8988T (cell line): Measurements from ENCODE around the gene PPCDC.

Source experiments
- DNase-seq: peaks from one replicate; pipeline ENCODE4 v3.0.0; 2011

Gene PPCDC, protein sequence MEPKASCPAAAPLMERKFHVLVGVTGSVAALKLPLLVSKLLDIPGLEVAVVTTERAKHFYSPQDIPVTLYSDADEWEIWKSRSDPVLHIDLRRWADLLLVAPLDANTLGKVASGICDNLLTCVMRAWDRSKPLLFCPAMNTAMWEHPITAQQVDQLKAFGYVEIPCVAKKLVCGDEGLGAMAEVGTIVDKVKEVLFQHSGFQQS

DNA sequence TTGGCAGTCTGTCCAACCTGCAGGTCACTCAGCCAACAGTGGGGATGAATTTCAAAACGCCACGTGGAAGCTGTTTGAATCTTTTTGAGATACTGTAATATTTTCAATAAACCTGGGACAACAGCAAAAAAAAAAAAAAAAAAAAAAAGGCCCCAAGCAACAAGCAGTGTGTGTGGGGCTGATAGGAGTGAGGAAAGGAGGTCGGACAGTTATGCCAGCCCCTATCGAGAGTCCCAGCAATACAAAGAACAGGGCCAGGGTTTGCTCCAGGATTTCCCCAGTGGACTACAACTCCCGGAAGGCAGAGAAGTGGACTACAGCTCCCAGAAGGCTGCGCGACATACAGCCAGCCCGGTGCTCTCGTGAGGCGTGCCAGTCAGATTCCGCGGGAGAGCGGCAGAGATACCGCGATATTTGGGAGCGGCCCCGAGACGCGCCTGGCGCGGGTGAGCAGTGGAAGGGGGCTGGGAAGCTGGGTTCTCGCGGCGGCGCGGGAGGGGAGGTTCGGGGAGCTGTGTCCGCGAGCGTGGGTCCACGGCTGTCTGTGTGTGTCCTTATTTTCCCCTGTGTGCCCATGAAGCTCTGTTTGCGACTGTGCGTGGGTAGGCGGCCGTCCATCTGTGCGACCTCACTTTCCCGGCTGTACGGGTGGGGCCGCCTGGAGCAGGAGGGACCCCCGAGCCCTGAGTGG lies at the start of gene PPCDC:
TSS of gene PPCDC (plus strand) at position 410 of the 691 bp plus-strand sequence. CDS start 4,729 bp downstream, outside the sequence.
- peak; percentile 96 for DNase-seq

DNA sequence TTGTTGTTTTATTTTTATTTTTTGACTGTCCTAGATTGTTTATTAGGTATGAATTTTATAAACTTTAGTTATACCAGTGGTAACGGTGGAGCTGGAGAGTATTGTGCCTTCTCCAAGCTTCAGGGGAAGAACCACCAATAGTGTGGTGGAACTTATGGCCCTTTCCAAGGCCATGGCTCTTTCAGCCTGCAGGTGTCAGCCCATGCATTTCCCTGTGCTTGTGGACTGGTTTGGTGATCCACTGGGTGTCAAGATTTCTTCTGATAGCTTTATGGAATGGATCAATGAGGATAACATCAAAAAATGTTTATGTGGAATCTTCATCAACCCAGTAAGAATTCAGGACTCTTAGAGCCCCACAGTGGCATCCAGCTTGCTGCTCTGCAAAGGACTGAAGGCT lies 47.2 kb upstream of the PPCDC start:
- no peak for DNase-seq

DNA sequence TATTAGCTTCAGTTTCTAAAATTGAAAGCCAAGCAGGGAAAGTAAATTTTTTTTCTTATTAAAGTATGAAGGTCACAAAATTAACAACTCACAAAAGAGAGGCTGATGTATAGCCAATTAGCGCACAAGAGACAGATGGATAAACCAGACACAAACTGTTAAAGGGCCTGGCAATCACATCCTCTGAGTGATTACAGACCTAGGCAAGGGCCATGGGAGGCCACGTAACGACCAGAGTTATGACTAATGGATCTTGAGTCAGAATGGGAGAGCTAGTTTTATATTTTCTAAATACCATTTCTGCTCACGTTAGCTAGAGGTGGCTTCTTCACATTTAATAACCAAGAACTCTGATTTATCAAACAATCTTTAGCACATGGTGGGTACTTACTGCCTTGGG lies 45.8 kb upstream of the PPCDC start:
- DNase-seq, result no peak

DNA sequence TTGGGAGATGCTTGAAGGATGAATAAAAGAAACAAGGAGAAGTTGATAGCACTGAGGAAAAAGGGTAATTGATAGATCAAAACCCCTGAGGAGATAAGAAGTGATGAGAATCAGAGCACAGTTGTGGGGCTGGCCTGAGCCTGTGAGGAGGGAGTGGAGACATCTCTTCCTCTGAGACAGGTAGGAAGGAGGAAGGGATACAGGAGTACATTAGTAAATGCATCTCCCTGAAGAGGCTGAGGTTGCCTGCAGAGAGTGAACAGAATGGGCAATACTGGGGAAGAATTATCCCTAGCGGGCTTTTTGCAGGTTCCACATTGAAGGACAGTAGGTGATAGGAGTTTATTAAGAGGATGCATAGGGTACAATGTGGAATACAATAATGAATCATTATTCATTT lies 45.3 kb upstream of the PPCDC start:
- DNase-seq, result no peak

DNA sequence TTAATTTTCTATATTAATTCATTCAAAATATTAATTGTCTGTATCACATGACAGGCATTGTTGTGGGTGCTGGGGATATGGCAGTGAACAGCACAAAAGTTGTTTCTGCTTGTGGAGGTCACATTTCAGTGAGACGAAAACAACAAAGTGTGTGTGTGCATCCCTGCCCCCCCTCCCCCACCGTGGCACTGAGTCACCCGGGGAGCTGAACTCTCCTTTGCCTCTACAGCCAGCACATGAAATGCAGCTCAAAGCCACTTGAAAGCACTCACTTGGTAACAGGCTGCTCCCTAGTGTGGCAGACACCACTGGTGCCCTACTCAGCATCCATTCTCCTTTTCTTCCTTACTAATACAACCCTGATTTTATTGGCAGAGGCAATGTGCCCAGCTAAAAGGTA lies 44.9 kb upstream of the PPCDC start:
- DNase-seq, result no peak

DNA sequence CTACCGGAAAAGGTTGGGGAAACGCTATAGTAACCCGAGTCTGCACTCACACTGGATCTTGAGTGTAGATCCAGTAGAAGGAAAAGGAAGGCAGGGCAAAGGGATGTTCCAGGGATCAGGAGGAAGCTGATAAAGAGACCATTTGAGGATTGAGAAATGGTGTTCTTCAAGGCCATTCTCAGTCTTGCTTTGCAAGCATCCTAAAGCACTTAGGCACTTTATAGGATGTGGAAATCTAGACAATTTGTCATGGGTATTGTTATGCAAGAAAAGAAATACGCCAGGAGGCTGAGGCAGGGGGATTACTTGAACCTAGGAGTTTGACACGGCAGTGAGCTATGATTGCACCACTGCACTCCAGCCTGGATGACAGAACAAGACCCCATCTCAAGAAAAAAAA lies 41.2 kb upstream of the PPCDC start:
- no peak for DNase-seq

DNA sequence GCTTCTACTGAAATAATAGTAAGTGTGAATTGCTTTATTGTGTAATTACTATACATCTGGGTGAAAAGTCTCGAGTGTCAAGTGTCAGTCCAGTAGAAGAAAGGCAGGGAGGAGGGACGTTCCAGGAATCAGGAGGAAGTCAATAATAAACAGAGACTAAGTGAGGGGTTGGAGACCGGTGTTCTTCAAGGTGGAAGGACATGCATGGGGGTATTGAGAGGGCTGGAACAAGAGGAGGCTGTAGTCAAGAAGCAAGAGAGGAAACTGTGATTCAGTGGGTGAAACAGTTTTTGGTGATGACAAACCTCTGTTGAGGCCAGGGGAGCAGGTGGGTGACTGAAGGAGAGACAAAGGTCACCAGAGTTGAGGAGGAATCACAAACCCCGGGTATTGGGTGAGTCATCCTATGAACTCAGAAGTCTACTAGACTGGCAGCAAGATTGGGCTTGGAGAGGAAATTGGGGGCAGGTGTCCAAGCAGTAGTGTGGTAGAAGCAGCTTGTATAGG lies 39.6 kb upstream of the PPCDC start:
- no peak for DNase-seq

DNA sequence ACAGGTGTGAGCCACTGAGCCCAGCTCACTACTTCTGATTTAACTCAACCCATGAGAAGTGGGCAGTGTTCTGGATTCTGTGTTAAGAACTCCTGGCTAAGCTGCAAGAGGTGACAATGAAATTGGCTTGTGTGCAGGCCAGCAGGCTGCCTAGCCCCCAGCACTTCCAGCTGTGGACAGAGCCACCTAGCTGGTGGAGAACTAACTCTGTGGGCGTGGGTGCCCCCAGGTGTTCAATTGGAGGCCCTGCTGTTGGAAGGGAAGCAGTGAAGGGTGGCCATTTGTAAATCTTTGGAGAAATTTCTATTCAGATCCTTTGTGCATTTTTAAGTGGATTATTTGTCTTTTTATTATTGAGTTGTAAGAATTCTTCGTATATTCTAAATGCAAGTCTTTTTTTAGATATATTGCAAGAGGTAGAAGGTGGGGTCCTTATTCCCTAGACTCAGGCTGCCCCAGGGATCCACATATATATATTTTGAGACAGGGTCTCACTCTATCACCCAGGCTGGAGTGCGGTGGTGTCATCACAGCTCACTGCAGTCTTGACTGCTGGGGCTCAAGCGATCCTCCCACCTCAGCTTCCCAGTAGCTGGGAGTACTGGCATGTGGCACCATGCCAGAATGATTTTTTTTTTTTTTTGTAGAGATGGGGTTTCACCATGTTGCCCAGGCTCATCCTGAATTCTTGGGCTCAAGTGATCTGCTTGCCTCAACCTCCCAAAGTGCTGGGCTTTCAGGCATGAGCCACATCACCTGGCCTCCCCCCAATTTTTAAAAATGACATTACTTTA lies 35.2 kb upstream of the PPCDC start:
- peak; percentile 42 for DNase-seq

DNA sequence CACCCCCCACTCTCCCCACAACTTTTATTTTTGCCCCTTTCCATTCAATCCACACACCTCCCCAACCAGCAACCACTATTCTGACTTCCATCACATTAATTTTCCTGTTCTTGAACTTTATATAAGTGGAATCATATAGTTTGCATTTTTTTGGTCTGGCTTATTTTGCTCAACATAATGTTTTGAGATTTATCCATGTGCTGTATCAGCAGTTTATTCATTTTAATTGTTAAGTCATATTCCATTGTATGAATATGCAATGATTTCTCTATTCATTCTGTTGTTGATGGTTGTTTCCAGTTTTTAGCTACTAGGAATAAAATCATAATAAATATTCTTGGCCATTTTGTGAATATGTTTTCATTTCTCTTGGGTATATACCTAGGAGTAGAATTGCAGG lies 33.9 kb upstream of the PPCDC start:
- no peak for DNase-seq

DNA sequence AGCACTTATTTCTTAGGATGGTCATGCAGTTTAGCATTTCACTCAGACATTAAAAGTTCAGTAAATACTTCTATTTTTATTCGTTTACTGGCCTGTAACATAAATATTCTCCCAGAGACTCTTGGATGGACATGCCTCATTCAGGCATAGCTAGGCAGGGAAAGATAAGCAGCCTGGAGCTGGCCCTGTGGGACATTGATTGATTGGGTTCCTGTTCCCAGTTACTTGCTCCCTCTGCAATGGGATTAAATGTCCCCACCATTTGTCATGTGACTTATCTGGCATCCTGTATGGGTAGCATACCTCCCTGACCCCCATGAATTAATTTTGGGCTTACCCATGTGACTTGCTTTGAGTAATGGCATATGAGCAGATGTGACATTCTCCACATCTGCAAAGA lies 30.8 kb upstream of the PPCDC start:
- no peak for DNase-seq

DNA sequence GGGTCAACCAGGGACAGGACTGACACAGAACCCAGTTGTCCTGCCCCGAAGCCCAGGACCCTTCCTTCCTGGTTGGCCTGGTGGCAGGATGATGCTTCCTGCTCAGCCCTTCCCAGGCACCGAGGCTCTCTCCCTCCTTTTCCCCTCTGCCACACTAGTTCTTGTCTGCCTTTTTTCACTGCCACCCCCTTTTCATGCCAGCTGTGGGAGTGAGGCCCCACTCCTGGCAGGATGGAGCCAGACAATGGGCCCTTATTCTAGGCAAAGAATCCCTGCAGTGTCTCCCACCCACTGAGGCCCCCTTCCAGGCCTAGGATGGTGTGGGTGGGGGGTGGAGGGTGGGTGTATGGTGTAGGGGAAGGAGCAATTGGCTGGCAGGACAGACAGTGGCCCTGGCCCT lies 29.2 kb upstream of the PPCDC start:
- no peak for DNase-seq

DNA sequence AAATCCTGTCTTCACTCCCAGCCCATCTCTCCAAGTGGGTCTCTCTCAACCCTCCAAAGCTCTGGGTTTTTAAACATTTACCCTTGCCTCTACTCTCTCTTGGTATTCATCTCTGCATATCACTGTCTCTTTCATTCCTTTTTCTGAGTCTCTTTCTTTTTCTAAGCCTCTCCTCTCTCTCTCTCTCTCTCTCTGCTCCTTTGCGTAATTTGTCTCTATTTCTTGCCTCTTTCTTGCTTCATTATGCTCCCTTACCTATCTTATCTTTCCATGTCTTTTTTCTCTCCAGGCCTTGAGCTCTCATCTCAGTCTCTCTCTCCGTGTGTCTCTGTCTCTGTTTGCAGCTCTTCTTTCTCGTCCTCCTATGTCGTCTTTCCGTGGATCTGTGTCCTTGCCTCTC lies 28.7 kb upstream of the PPCDC start:
- no peak for DNase-seq

DNA sequence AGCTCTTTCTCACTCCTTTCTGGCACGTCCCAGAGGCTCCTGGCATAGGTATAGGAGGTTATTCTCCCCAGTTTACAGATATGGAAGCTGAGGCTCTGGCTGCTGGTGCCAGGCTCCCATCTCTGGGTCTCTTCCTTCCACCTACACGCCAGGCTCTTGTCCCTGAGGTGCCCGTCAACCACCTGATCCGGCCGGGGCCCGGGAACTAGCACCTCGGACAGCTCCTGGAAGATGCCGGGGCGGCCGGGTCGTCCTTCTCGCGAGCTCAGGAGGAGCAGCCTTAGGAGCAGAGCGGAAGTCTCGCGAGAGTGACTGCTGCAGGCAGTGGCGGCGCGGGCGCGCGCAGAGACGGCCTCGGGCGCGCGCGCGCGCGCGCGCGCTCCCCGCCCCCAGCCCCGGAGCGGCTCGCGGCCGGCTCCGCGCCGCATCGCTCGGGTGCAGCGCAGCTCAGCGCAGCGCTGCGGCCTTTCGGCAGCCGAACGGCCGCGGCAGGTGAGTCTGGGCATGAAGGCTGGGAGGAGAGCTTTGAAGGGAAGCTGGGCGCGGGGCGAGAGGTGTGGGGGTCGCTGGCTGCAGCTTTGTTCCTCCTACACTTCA lies 28.1 kb upstream of the PPCDC start, which contains the start of gene SCAMP5:
TSS of gene SCAMP5 (plus strand) at position 382 of the 597 bp plus-strand sequence. CDS start 16,277 bp downstream, outside the sequence.
- peak; percentile 94 for DNase-seq

DNA sequence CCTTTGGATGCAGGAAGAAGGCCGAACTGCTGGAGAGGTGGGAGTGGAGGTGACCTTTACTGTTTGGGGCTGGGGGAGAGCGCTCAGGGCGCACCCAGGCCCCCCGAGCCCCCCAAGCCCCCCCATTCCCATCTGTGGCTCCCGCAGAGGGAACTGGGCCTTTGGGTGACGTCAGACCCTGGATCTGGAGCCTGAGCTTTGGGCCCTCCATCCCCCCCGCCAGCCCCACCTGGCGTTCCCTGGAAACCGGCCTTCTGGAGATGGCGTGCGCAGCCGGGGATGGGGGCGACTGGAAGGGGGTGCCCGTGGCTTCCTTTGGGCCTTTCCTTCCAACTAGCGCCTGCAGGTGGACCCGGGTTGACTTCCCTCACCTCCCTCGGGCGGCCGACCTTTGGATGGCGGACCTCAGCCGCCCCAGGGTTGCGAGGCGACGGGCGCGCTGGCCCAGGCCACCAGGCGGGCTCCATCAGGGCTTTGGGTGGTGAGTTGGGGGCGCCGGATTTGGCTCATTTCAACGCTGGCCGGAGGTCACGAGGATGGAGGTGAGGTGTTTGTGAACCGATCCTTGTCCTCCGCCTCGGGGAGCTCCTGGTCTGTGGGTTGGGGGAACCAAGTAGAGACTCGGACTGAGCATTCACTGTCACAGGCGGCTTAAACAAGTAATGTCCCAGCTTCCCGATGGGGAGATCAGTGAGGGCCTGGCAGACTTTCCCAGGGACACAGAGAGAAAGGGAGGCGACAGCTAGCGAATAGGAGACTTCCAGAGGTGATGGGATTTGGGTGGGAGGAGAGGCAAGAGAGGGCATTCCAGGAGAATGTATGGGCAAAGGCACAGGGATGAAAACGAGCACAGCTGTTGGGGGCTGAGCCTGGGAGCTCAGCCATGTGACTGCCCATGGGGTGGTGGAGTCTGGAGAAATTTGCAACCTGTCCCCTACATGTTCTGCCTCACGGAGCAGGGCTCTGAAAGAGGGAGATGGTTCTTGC lies 27.3 kb upstream of the PPCDC start:
- DNase-seq, result no peak

DNA sequence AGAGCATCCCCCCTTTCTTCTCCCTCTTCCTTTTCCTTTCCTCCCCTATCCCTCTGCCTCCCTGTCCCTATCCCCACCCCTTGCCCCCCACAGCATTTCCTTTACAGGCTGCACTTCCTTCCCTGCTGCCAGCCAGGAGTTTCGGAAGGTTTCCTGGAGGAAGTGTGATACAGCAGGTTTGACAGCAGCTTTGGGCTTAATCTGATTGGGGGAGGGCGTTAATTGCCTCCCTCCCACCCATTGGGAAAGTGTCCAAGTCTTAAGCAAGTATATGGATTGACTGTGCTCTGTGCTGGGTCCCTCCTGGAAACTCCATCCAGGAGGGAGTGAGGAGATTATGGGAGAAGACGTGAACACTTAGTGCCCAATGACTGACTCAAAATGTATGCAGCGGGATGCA lies 26.2 kb upstream of the PPCDC start:
- DNase-seq, result no peak

DNA sequence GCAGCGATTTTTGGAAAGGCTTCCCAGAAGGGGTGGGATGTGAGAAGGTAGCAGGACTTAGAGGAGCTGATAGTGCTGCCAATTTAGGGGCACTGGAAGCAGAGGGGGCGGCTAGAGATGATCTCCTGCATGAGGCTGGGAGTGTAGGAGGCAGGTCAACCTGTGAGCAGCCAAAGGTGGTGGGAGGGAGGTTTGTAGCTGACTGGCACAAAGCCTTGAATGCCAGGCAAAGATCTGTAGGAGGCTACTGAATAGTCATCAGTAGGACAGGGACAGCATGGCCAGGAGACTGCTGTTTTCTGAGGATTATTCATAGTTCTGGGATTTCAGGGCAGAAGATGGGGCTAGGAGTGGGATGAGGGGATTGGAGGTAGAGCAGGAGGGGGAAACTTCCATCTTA lies 25.8 kb upstream of the PPCDC start:
- DNase-seq, result no peak

DNA sequence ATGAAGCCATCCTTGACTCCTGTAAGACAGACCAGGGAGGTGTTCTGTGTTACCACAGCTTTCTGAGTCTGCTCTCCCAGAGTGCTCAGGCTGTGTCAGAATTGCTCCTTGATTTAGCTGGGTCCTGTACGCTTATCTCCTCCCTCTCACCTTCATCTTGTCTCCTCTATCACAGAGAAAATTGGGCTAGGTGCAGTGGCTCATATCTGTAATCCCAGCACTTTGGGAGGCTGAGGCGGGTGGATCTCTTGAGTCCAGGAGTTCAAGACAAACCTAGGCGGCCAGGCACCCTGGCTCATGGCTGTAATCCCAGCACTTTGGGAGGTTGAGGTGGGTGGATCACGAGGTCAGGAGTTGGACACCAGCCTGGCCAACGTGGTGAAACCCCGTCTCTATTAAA lies 22.1 kb upstream of the PPCDC start:
- no peak for DNase-seq

DNA sequence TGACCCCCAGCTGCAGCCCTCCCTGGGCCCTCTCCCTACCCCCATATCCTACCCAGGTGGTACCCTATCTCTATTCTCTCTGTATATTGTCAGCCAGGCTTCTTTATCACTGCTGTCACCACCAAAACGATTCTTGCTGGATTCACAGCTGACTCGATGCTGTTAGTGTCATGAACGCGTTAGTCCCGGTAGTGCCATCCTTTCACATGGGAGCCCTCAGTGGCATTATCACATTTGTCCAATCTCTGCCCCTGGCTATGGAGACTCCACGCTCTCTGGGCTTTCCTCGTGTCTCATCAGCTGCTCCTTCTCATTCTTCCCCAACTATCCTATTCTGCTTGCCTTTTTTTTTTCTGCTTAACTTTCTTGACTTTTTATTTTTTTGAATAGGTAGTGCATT lies 21.0 kb upstream of the PPCDC start:
- DNase-seq, result no peak

DNA sequence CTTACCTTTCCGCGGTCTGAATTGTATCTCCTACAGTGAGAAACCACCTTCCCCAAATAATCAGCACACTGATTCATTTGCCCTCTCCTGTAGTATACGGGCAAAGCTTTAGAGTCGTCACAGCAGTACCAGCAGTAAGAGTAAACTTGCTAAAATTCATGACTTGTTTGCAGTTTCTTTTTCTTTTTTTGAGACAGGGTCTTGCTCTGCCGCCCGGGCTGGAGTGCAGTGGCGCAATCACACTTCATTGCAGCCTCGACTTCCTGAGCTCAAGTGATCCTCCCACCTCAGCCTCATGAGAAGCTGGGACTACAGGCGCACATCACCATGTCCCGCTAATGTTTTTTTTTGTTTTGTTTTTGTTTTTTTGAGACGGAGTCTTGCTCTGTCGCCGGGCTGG lies 16.2 kb upstream of the PPCDC start:
- no peak for DNase-seq

DNA sequence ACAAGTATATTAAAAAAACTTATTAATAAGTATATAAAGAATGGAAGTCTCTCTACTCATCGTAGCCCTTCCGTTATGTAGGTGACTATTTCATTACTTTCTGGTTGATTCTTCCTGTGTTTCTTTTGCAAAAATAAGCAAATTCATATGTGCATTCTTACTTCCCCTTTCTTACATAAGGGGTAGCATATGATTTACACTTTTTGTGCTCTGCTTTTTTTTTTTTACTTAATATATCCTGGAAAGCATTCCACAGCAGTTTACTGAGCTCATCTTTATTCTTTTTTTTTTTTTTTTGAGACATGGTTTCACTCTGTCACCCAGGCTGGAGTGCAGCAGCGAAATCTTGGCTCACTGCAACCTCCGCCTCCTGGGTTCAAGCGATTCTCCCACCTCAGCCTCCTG lies 15.2 kb upstream of the PPCDC start:
- no peak for DNase-seq

DNA sequence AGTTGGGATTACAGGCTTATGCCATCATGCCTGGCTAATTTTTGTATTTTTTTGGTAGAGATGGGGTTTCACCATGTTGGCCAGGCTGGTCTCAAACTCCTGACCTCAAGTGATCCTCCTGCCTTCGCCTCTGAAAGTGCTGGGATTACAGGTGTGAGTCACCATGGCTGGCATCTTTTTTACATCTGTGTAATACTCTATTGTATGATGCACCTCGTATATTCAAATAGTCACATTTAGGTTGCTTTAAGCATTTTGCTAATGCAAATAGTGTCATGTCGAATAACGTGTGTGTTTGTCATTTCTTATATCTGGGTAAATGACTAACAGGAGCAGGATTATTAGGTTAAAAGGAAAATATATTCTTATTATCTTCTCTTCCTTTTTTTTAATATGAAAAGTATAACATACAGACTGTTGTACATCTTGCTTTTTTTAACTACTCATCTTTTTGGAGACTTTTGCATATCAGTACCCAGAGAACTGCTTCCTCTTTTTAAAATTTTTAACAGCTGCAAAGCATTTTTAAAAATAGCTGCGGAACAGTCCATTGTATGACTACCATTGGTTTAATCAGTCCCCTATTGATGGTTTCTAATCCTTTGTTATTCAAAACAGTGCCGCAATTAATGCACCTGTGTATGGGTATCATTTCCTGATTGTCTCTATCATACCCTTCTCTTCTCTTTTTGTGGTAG lies 14.6 kb upstream of the PPCDC start:
- no peak for DNase-seq

DNA sequence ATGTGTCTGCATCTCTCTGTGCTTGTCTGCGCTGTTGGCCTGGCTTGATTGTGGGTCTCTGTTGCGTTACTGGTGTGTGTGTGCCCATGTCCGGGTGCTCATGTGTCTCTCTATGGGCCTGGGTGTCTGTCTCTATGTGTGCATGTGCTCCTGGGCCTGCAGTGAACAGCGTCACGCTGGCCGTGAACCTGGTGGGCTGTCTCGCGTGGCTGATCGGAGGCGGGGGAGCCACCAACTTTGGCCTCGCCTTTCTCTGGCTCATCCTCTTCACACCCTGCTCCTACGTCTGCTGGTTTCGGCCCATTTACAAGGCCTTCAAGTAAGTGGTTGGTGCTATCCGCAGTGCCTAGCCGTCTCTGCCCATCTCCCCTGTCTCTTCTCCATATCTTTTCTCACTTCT lies 7.0 kb upstream of the PPCDC start:
- DNase-seq, result no peak
